Adrenal gland (tissue), 5 donors: Measurements from ENCODE around the gene OR10A4.

Source experiments
- CTCF ChIP-seq, 6 experiments: fragments of 450-650 bp in 4 of 6; fragments of 200-600 bp in 2 of 6; sonication (generic) in 1 of 6; IDR thresholded peaks; 1 replicate in 5 of 6; 2 replicates in 1 of 6; pipeline versions ENCODE4 v1.5.1 to v1.8.0; 2016 to 2021; ENCODE audit warnings: antibody characterized with exemption in 6 of 6, mild to moderate bottlenecking in 2 of 6, moderate library complexity in 1 of 6
- POLR2A ChIP-seq, 2 donors: fragments of 450-650 bp; IDR thresholded peaks; one replicate each; pipeline ENCODE4 v1.6.1; 2017; ENCODE audit warnings: antibody characterized with exemption in 2 of 2, mild to moderate bottlenecking in 2 of 2, moderate library complexity in 1 of 2
- donor health status: DM: no; HTN: no; CAD: no.

GRCh38 chr11:6927030-6927617 lies 50.7 kb downstream of the OR10A4 start:
- no peak for TF ChIP-seq CTCF (IDR thresholded peaks at IDR 0.05)
- TF ChIP-seq POLR2A (IDR thresholded peaks at IDR 0.05): no peak
